Panc1 (cell line): Measurements from ENCODE around the gene TNFRSF1B. TPM values are rescaled to one million over a fixed set of nuclear protein-coding genes. Genes with fewer than 3 reads are reported as not detected.

Experiments used
- ATAC-seq: fragments of 200-7000 bp; cut with Tn5 transposase; 2 replicates; pipeline ENCODE4 v1.9.1; 2020; ENCODE audit warnings: mild to moderate bottlenecking, moderate library complexity
- BruUV-seq: library from RNA; stranded (reverse); fragments of 400-500 nt; replicated peaks from 2 replicates; lab custom pipeline; 2021; lab: Mats Ljungman, UMichigan
- CTCF ChIA-PET: fragments of 300-600 bp; sonication (Branson Sonifier 250); formaldehyde crosslinking; loops from one replicate; lab custom pipeline; 2022; ENCODE audit warnings: antibody characterized with exemption; lab: Charles Lee
- POLR2A ChIA-PET: fragments of 300-600 bp; sonication (Branson Sonifier 250); formaldehyde crosslinking; loops from one replicate; lab custom pipeline; 2022; ENCODE audit warnings: antibody characterized with exemption; lab: Charles Lee
- DNase-seq: peaks from one replicate; pipeline ENCODE4 v3.0.0-alpha.2; 2010; ENCODE audit warnings: low read depth, low spot score
- H3K27ac ChIP-seq: 2 replicates; pipeline ENCODE4 v1.5.1; 2011; ENCODE audit warnings: mild to moderate bottlenecking, low read length, inconsistent platforms
- H3K27me3 ChIP-seq: fragments of 200-500 bp; sonication (Bioruptor generic); 2 replicates; pipeline ENCODE4 v1.6.0; 2014; ENCODE audit warnings: low read length, inconsistent platforms; ENCODE audit not compliant: control insufficient read depth, insufficient read depth
- H3K36me3 ChIP-seq: fragments of 200-500 bp; sonication (Bioruptor generic); 2 replicates; pipeline ENCODE4 v1.5.1; 2014; ENCODE audit warnings: inconsistent platforms, mild to moderate bottlenecking, low read length, moderate library complexity; ENCODE audit not compliant: control insufficient read depth, insufficient read depth
- H3K4me1 ChIP-seq: 2 replicates; pipeline ENCODE4 v1.5.1; 2011; ENCODE audit warnings: inconsistent platforms, mild to moderate bottlenecking, low read length, moderate library complexity; ENCODE audit not compliant: control insufficient read depth, insufficient read depth
- H3K4me3 ChIP-seq, 2 experiments: 2 replicates each; pipeline ENCODE4 v1.5.1; 2011 to 2012; ENCODE audit warnings: low read depth in 2 of 2, low read length in 2 of 2, mild to moderate bottlenecking in 2 of 2, inconsistent platforms in 1 of 2, moderate library complexity in 1 of 2
- H3K9me3 ChIP-seq: fragments of 200-500 bp; sonication (Bioruptor generic); 2 replicates; pipeline ENCODE4 v1.5.1; 2014; ENCODE audit warnings: low read depth, mild to moderate bottlenecking, inconsistent platforms, low read length, moderate library complexity; ENCODE audit not compliant: control insufficient read depth, insufficient read depth
- CTCF ChIP-seq: fragments of 450-650 bp; IDR thresholded peaks from 2 replicates; pipeline ENCODE4 v1.5.1; 2017; ENCODE audit warnings: mild to moderate bottlenecking
- POLR2AphosphoS5 ChIP-seq: IDR thresholded peaks from 2 replicates; pipeline ENCODE4 v1.6.1; 2012; ENCODE audit warnings: mild to moderate bottlenecking, low read depth, low read length, moderate library complexity
- REST ChIP-seq, 2 experiments: IDR thresholded peaks; 2 replicates each; pipeline ENCODE4 v1.6.1; 2011 to 2012; ENCODE audit warnings: low read depth in 2 of 2, control low read depth in 1 of 2, low read length in 1 of 2, mild to moderate bottlenecking in 1 of 2, moderate library complexity in 1 of 2; ENCODE audit not compliant: insufficient read depth in 1 of 2
- SIN3A ChIP-seq: IDR thresholded peaks from 2 replicates; pipeline ENCODE4 v1.6.1; 2012; ENCODE audit warnings: low read depth, mild to moderate bottlenecking, low read length, moderate library complexity, borderline replicate concordance; ENCODE audit not compliant: insufficient read depth
- TCF7L2 ChIP-seq: IDR thresholded peaks from 2 replicates; pipeline ENCODE4 v1.6.1; 2011; ENCODE audit warnings: mild to moderate bottlenecking, low read depth, low read length, inconsistent platforms
- in situ Hi-C: cut with HindIII; loops from 2 replicates; pipeline ENCODE4 v1.10.0; 2016; ENCODE audit warnings: low sequenced_read_pairs, low pct_unique_long_range_greater_than_20kb
- intact Hi-C: fragments of 100-400 bp; cut with micrococcal nuclease; formaldehyde crosslinking; loops from one replicate; pipeline ENCODE4 v1.10.0; 2022; ENCODE audit not compliant: unreplicated experiment
- total RNA-seq: library from RNA; stranded (reverse); gene quantifications from one replicate; pipeline ENCODE4 v1.2.1, GENCODE V29; 2021; ENCODE audit not compliant: unreplicated experiment

The TNFRSF1B gene
- total RNA-seq, 1 experiment from 2014 or later = 18.8 TPM

- 0 out of 2 replicates have a peak, but pooled peaks cover 4% of the 10 kb centered on the region for H3K4me1 ChIP-seq
- CTCF ChIA-PET = no interaction called here
- ATAC-seq (0 out of 2 replicates have a peak, but pooled peaks have one; percentile 4), DNase-seq (no peak)
- H3K27ac ChIP-seq = 0 out of 2 replicates have a peak overlapping the region, but pooled peaks have one; percentile 44
- H3K9me3 ChIP-seq = no peaks in the 10 kb centered on the region
- POLR2A ChIA-PET = no interaction called here
- peak overlapping the region; percentile 52 to 57 for H3K4me3 ChIP-seq
- intact Hi-C loops = no loop called here
- no peaks in the 10 kb centered on the region for H3K36me3 ChIP-seq
- H3K27me3 ChIP-seq = no peaks in the 10 kb centered on the region
- no TSS peak for BruUV-seq
- no peak for TF ChIP-seq SIN3A
- TF ChIP-seq CTCF = no peak
- no peak for TF ChIP-seq REST (IDR thresholded peaks at IDR 0.05; ENCODE audit: insufficient read depth in 1 of 2, low read depth in 2 of 2, low read length in 1 of 2)
- TF ChIP-seq TCF7L2 = no peak
- no peak for TF ChIP-seq POLR2AphosphoS5
- in situ Hi-C loops = no loop called here
These were observed 970 bp downstream of the TNFRSF1B start for GRCh38 chr1:12167493-12168429.

GRCh38 chr1:12168451-12169160 lies 1.8 kb downstream of the TNFRSF1B start:
- no peak for DNase-seq
- BruUV-seq = no TSS peak
- no peaks in the 10 kb centered on the region for H3K27me3 ChIP-seq
- ATAC-seq = 0 out of 2 replicates have a peak, but pooled peaks have one; percentile 36
- intact Hi-C loops = no loop called here
- in situ Hi-C loops = no loop called here
- TF ChIP-seq TCF7L2 = no peak
- no peak for TF ChIP-seq POLR2AphosphoS5
- no peak for TF ChIP-seq SIN3A
- no peak for TF ChIP-seq REST (IDR thresholded peaks at IDR 0.05; ENCODE audit: insufficient read depth in 1 of 2, low read depth in 2 of 2, low read length in 1 of 2)
- TF ChIP-seq CTCF = no peak
- H3K27ac ChIP-seq = no peak overlapping the region
- H3K9me3 ChIP-seq = no peaks in the 10 kb centered on the region
- CTCF ChIA-PET = no interaction called here
- 0 out of 2 replicates have a peak, but pooled peaks cover 4% of the 10 kb centered on the region for H3K4me1 ChIP-seq
- H3K4me3 ChIP-seq = peak overlapping the region in 1 of 2 experiments; percentile 57; a peak in 2 of 4 replicates
- H3K36me3 ChIP-seq = no peaks in the 10 kb centered on the region
- POLR2A ChIA-PET = no interaction called here
